HepG2 (cell line): ENCODE measurements around the gene KDM3A. TPM values are rescaled to one million over a fixed set of nuclear protein-coding genes. Genes with fewer than 3 reads are reported as not detected.

Source experiments
- ATAC-seq: fragments of 200-7000 bp; cut with Tn5 transposase; 3 replicates; pipeline ENCODE4 v1.9.1; 2020; ENCODE audit warnings: mild to moderate bottlenecking, moderate library complexity
- BruUV-seq: library from RNA; stranded (reverse); fragments of 400-500 nt; replicated peaks from 2 replicates; lab custom pipeline; 2021; lab: Mats Ljungman, UMichigan
- CTCF ChIA-PET: fragments of 300-600 bp; formaldehyde crosslinking; extraction: SDS; loops from one replicate; lab custom pipeline; 2021; ENCODE audit warnings: low total read pairs, inconsistent platforms, low intra/inter-chr PET ratio; lab: Yijun Ruan, JAX
- POLR2A ChIA-PET: fragments of 350-600 bp; sonication (Branson Sonifier 250); formaldehyde crosslinking; loops from one replicate; lab custom pipeline; 2020; ENCODE audit warnings: antibody characterized with exemption, inconsistent platforms; lab: Yijun Ruan, JAX
- DNase-seq: peaks from one replicate; pipeline ENCODE4 v3.0.0-alpha.2; 2015; ENCODE audit warnings: low spot score
- FAIRE-seq: peaks from 3 replicates; lab custom pipeline; 2011; peaks lifted over from hg19 to GRCh38; lab: Jason Lieb, UNC
- H2AFZ ChIP-seq: one replicate; pipeline ENCODE4 v1.6.1; 2011; ENCODE audit warnings: low read length, inconsistent platforms
- H3K27ac ChIP-seq: fragments of 300-600 bp; 3 replicates; pipeline ENCODE4 v1.8.0; 2011; ENCODE audit warnings: mixed run types, mild to moderate bottlenecking, mixed read lengths, low read length, inconsistent platforms; ENCODE audit not compliant: insufficient read depth; ENCODE audit errors: extremely low read length
- H3K27me3 ChIP-seq, 2 experiments: fragments of 200-600 bp in 1 of 2; 2 replicates in 1 of 2; 3 replicates in 1 of 2; pipeline versions ENCODE4 v1.6.0 to v1.8.0; 2011; ENCODE audit warnings: low read length in 2 of 2, mild to moderate bottlenecking in 2 of 2, moderate library complexity in 2 of 2, inconsistent platforms in 1 of 2; ENCODE audit not compliant: insufficient read depth in 2 of 2, control insufficient read depth in 1 of 2
- H3K36me3 ChIP-seq, 2 experiments: fragments of 200-600 bp in 1 of 2; replicated peaks in 1 of 2; 2 replicates in 1 of 2; 3 replicates in 1 of 2; pipeline versions ENCODE4 v1.5.1 to v1.8.0; 2011; ENCODE audit warnings: low read length in 2 of 2, inconsistent platforms in 1 of 2; ENCODE audit not compliant: insufficient read depth in 2 of 2, control insufficient read depth in 1 of 2
- H3K4me1 ChIP-seq: 2 replicates; pipeline ENCODE4 v1.5.1; 2012; ENCODE audit warnings: low read length, inconsistent platforms; ENCODE audit not compliant: insufficient read depth
- H3K4me2 ChIP-seq: 2 replicates; pipeline ENCODE4 v1.6.0; 2011; ENCODE audit warnings: low read depth, low read length, inconsistent platforms
- H3K4me3 ChIP-seq, 3 experiments: fragments of 200-600 bp in 1 of 3; sonication (generic), shearing (Covaris generic) in 1 of 3; replicated peaks in 1 of 3; 2 replicates each; pipeline ENCODE4 v1.5.1; 2011 to 2016; ENCODE audit warnings: low read length in 3 of 3, inconsistent platforms in 2 of 3, low read depth in 2 of 3, mild to moderate bottlenecking in 2 of 3, control low read depth in 1 of 3, mixed read lengths in 1 of 3; ENCODE audit not compliant: insufficient read depth in 1 of 3
- H3K79me2 ChIP-seq: one replicate; pipeline ENCODE4 v1.6.1; 2011; ENCODE audit warnings: low read length, inconsistent platforms; ENCODE audit not compliant: insufficient read depth
- H3K9ac ChIP-seq: 2 replicates; pipeline ENCODE4 v1.6.0; 2011; ENCODE audit warnings: mild to moderate bottlenecking, low read depth, low read length, inconsistent platforms; ENCODE audit not compliant: insufficient read depth
- H3K9me3 ChIP-seq: 2 replicates; pipeline ENCODE4 v1.5.1; 2012; ENCODE audit warnings: mild to moderate bottlenecking, low read length
- H4K20me1 ChIP-seq: 2 replicates; pipeline ENCODE4 v1.6.0; 2011; ENCODE audit warnings: inconsistent platforms, mild to moderate bottlenecking, low read length, moderate library complexity; ENCODE audit not compliant: insufficient read depth
- CBX2 ChIP-seq, 2 experiments: fragments of 200-600 bp in 1 of 2; sonication (generic); formaldehyde crosslinking in 1 of 2; IDR thresholded peaks; 2 replicates each; pipeline versions ENCODE4 v1.7.0 to v1.8.1; 2018 to 2022; ENCODE audit warnings: low read depth in 2 of 2, low read length in 1 of 2, mild to moderate bottlenecking in 1 of 2, missing genetic modification reagents in 1 of 2
- CHD2 ChIP-seq: IDR thresholded peaks from 2 replicates; pipeline ENCODE4 v1.6.1; 2011; ENCODE audit warnings: low read depth, low read length, improper control_type of control experiment
- EZH2 ChIP-seq: conservative IDR thresholded peaks from 2 replicates; pipeline ENCODE4 v1.6.1; 2012; ENCODE audit warnings: mild to moderate bottlenecking, low read depth, low read length, moderate library complexity
- HDAC1 ChIP-seq: sonication (generic); formaldehyde crosslinking; IDR thresholded peaks from 2 replicates; pipeline ENCODE4 v1.5.1; 2020; ENCODE audit warnings: mild to moderate bottlenecking, missing genetic modification reagents
- NCOA2 ChIP-seq: sonication (generic); formaldehyde crosslinking; IDR thresholded peaks from 2 replicates; pipeline ENCODE4 v1.8.0; 2022; ENCODE audit warnings: inconsistent platforms
- PHF20 ChIP-seq: sonication (generic); formaldehyde crosslinking; IDR thresholded peaks from 2 replicates; pipeline ENCODE4 v1.5.0; 2020; ENCODE audit warnings: mild to moderate bottlenecking, missing genetic modification reagents
- RBM22 ChIP-seq: fragments of 200-400 bp; formaldehyde crosslinking; optimal IDR thresholded peaks from 2 replicates; pipeline ENCODE3; 2017; ENCODE audit warnings: mild to moderate bottlenecking, low read length, moderate library complexity
- ZBTB10 ChIP-seq: sonication (generic); formaldehyde crosslinking; IDR thresholded peaks from 2 replicates; pipeline ENCODE4 v1.4.0; 2020; ENCODE audit warnings: missing genetic modification reagents, borderline replicate concordance
- ZBTB33 ChIP-seq: sonication (generic); formaldehyde crosslinking; IDR thresholded peaks from 2 replicates; pipeline ENCODE4 v1.4.0; 2020; ENCODE audit warnings: missing genetic modification reagents
- ZBTB37 ChIP-seq: sonication (generic); formaldehyde crosslinking; IDR thresholded peaks from 2 replicates; pipeline ENCODE4 v1.4.0; 2020; ENCODE audit warnings: mild to moderate bottlenecking, missing genetic modification reagents
- ZNF350 ChIP-seq: sonication (generic); formaldehyde crosslinking; IDR thresholded peaks from 2 replicates; pipeline ENCODE4 v1.4.0; 2020; ENCODE audit warnings: mild to moderate bottlenecking, low read depth, missing genetic modification reagents, borderline replicate concordance
- ZNF589 ChIP-seq: sonication (generic); formaldehyde crosslinking; conservative IDR thresholded peaks from 2 replicates; pipeline ENCODE4 v1.8.0; 2022; ENCODE audit warnings: mild to moderate bottlenecking, moderate library complexity, missing genetic modification reagents
- WGBS: methylation state at CpG from one replicate; pipeline ENCODE4 v1.1.6; 2017; ENCODE audit warnings: low lambda C conversion rate; 5-methylcytosine and 5-hydroxymethylcytosine counted together
- in situ Hi-C: cut with HindIII; loops from 2 replicates; pipeline ENCODE4 v1.10.0; 2017; ENCODE audit warnings: low pct_unique_long_range_greater_than_20kb; ENCODE audit not compliant: extremely low pct_ligation_motif_present
- intact Hi-C: fragments of 100-400 bp; cut with micrococcal nuclease; formaldehyde crosslinking; loops from one replicate; pipeline ENCODE4 v1.10.0; 2022; ENCODE audit not compliant: unreplicated experiment
- polyA plus RNA-seq, 8 experiments: library from polyadenylated mRNA; depleted of rRNA in 3 of 8; stranded (reverse) in 7 of 8; unstranded in 1 of 8; fragments of >200 nt; fragmentation: Illumina TruSeq in 4 of 8; extraction: Trizol in 4 of 8; gene quantifications; 2 replicates each; pipeline versions ENCODE4 v1.2.1 to v1.2.3, GENCODE V29; 2011 to 2016; ENCODE audit warnings: low read depth in 4 of 8, missing spikeins in 1 of 8, mixed read lengths in 1 of 8; ENCODE audit not compliant: insufficient read depth in 1 of 8
- total RNA-seq, 5 experiments: library from RNA; depleted of rRNA; stranded (reverse); fragments of >200 nt; fragmentation: Illumina TruSeq; extraction: Trizol; gene quantifications; 2 replicates each; pipeline ENCODE4 v1.2.3, GENCODE V29; 2016; ENCODE audit warnings: low read depth in 1 of 5

The KDM3A gene
- total and polyA plus RNA-seq, 2 of the 13 experiments (the other 11 are each of a cell fraction or from before 2014, with no cell fraction given): 21.0 to 70.2 TPM

GRCh38 chr2:86484385-86484784 is 43.2 kb downstream of the KDM3A start:
- 99% methylated on average over 3 of the region's 3 CpGs for WGBS
- Histone ChIP-seq H3K4me3 (no peak overlapping the region), H3K27ac (no peak overlapping the region), H3K79me2 (no peaks in the 10 kb centered on the region), H3K36me3 (peaks cover 56 to 98% of the 10 kb centered on the region in 2 experiments), H4K20me1 (no peaks in the 10 kb centered on the region), H3K27me3 (no peaks in the 10 kb centered on the region), H2AFZ (no peak overlapping the region), H3K4me2 (no peak overlapping the region), H3K9ac (no peak overlapping the region), H3K9me3 (no peaks in the 10 kb centered on the region), H3K4me1 (0 out of 2 replicates have a peak, but pooled peaks cover 7% of the 10 kb centered on the region)
- DNase-seq: no peak
- in situ Hi-C loops: no loop called here
- CTCF ChIA-PET: no interaction called here
- no TSS peak for BruUV-seq
- POLR2A ChIA-PET: no interaction called here
- intact Hi-C loops: no loop called here
- no peak for ATAC-seq
- FAIRE-seq: no peak
- TF ChIP-seq RBM22: peak; percentile 59
- no peak for TF ChIP-seq ZNF350 (CRISPR knock-in tag)

GRCh38 chr2:86485103-86485502 is 43.9 kb downstream of the KDM3A start:
- H2AFZ ChIP-seq: no peak overlapping the region
- no peak overlapping the region for H3K4me3 ChIP-seq
- ChIA-PET POLR2A (no interaction called here), CTCF (no interaction called here)
- no peaks in the 10 kb centered on the region for H3K79me2 ChIP-seq
- intact Hi-C loops (no loop called here), in situ Hi-C loops (no loop called here)
- no peak for ATAC-seq
- H3K4me2 ChIP-seq: no peak overlapping the region
- no peak for DNase-seq
- H3K27me3 ChIP-seq: no peaks in the 10 kb centered on the region
- no peak for FAIRE-seq
- H3K9ac ChIP-seq: no peak overlapping the region
- peaks cover 54 to 98% of the 10 kb centered on the region in 2 experiments for H3K36me3 ChIP-seq
- peaks cover 11% of the 10 kb centered on the region; the same call in 1 of the 2 replicates for H3K4me1 ChIP-seq
- H3K27ac ChIP-seq: no peak overlapping the region
- BruUV-seq: no TSS peak
- no peaks in the 10 kb centered on the region for H4K20me1 ChIP-seq
- no peaks in the 10 kb centered on the region for H3K9me3 ChIP-seq
- TF ChIP-seq CHD2: no peak
- TF ChIP-seq ZNF589 (CRISPR knock-in tag): no peak
- no peak for TF ChIP-seq NCOA2 (CRISPR knock-in tag)
- TF ChIP-seq PHF20: no peak
- TF ChIP-seq ZBTB10 (CRISPR knock-in tag): no peak
- TF ChIP-seq ZBTB37 (CRISPR knock-in tag): no peak
- TF ChIP-seq HDAC1 (CRISPR knock-in tag): no peak
- TF ChIP-seq ZBTB33 (CRISPR knock-in tag): no peak
- no peak for TF ChIP-seq EZH2
- TF ChIP-seq CBX2 (IDR thresholded peaks at IDR 0.05; ENCODE audit: low read depth, low read length): no peak
- no peak for TF ChIP-seq CBX2 (CRISPR knock-in tag; IDR thresholded peaks at IDR 0.05; ENCODE audit: low read depth)
